ENCODE measurements around the gene P3H2. TPM values are rescaled to one million over a fixed set of nuclear protein-coding genes. Genes with fewer than 3 reads are reported as not detected.

Gene P3H2
- total RNA-seq, 1 experiment from 2014 or later: 82.2 TPM

- Histone ChIP-seq H3K4me1 (ENCODE audit: control insufficient read depth, insufficient read depth, low read length) (peaks cover 11% of the 10 kb centered on the region; the same call in 1 of the 2 replicates), H3K9me3 (ENCODE audit: control insufficient read depth, insufficient read depth, low read depth, low read length) (no peaks in the 10 kb centered on the region), H3K36me3 (ENCODE audit: control insufficient read depth, insufficient read depth, low read length) (no peaks in the 10 kb centered on the region), H3K4me3 (ENCODE audit: low read depth in 2 of 2, low read length in 2 of 2) (no peak overlapping the region), H3K27me3 (ENCODE audit: control insufficient read depth, insufficient read depth, low read length) (no peaks in the 10 kb centered on the region), H3K27ac (ENCODE audit: low read length) (no peak overlapping the region)
- ATAC-seq (no peak), DNase-seq (ENCODE audit: low read depth, low spot score) (no peak)
- POLR2A ChIA-PET: no interaction called here
- no TSS peak for BruUV-seq (replicated peaks)
- intact Hi-C loops (cut with micrococcal nuclease; ENCODE audit: unreplicated experiment) (no loop called here), in situ Hi-C loops (cut with HindIII; ENCODE audit: low pct_unique_long_range_greater_than_20kb, low sequenced_read_pairs) (loop anchor here (10.0 kb wide), 1 partner anchor 236 kb away; no protein-coding TSS in a partner anchor)
- TF ChIP-seq SIN3A (IDR thresholded peaks at IDR 0.05; ENCODE audit: borderline replicate concordance, insufficient read depth, low read depth, low read length) (no peak), REST (IDR thresholded peaks at IDR 0.05; ENCODE audit: insufficient read depth in 1 of 2, low read depth in 2 of 2, low read length in 1 of 2) (no peak), TCF7L2 (IDR thresholded peaks at IDR 0.05; ENCODE audit: low read depth, low read length) (no peak), POLR2AphosphoS5 (IDR thresholded peaks at IDR 0.05; ENCODE audit: low read depth, low read length) (no peak)
- TF ChIP-seq, protein P1, sequence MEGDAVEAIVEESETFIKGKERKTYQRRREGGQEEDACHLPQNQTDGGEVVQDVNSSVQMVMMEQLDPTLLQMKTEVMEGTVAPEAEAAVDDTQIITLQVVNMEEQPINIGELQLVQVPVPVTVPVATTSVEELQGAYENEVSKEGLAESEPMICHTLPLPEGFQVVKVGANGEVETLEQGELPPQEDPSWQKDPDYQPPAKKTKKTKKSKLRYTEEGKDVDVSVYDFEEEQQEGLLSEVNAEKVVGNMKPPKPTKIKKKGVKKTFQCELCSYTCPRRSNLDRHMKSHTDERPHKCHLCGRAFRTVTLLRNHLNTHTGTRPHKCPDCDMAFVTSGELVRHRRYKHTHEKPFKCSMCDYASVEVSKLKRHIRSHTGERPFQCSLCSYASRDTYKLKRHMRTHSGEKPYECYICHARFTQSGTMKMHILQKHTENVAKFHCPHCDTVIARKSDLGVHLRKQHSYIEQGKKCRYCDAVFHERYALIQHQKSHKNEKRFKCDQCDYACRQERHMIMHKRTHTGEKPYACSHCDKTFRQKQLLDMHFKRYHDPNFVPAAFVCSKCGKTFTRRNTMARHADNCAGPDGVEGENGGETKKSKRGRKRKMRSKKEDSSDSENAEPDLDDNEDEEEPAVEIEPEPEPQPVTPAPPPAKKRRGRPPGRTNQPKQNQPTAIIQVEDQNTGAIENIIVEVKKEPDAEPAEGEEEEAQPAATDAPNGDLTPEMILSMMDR (IDR thresholded peaks at IDR 0.05): no peak
- CTCF ChIA-PET: no interaction called here
Measured at GRCh38 chr3:189978753-189979152, 141.9 kb downstream of the P3H2 start.

- TF ChIP-seq TCF7L2 (IDR thresholded peaks at IDR 0.05; ENCODE audit: low read depth, low read length) (no peak), POLR2AphosphoS5 (IDR thresholded peaks at IDR 0.05; ENCODE audit: low read depth, low read length) (no peak), REST (IDR thresholded peaks at IDR 0.05; ENCODE audit: insufficient read depth in 1 of 2, low read depth in 2 of 2, low read length in 1 of 2) (no peak), SIN3A (IDR thresholded peaks at IDR 0.05; ENCODE audit: borderline replicate concordance, insufficient read depth, low read depth, low read length) (no peak)
- TF ChIP-seq, protein P1 (IDR thresholded peaks at IDR 0.05): no peak
- H3K4me3 ChIP-seq (ENCODE audit: low read depth in 2 of 2, low read length in 2 of 2): no peak overlapping the region
- intact Hi-C loops (cut with micrococcal nuclease; ENCODE audit: unreplicated experiment) (no loop called here), in situ Hi-C loops (cut with HindIII; ENCODE audit: low pct_unique_long_range_greater_than_20kb, low sequenced_read_pairs) (loop anchor here (10.0 kb wide), 1 partner anchor 238 kb away; no protein-coding TSS in a partner anchor)
- H3K9me3 ChIP-seq (ENCODE audit: control insufficient read depth, insufficient read depth, low read depth, low read length): no peaks in the 10 kb centered on the region
- POLR2A ChIA-PET: no interaction called here
- H3K36me3 ChIP-seq (ENCODE audit: control insufficient read depth, insufficient read depth, low read length): no peaks in the 10 kb centered on the region
- no peak for ATAC-seq
- no peaks in the 10 kb centered on the region for H3K27me3 ChIP-seq (ENCODE audit: control insufficient read depth, insufficient read depth, low read length)
- no peak for DNase-seq (ENCODE audit: low read depth, low spot score)
- CTCF ChIA-PET: no interaction called here
- H3K27ac ChIP-seq (ENCODE audit: low read length): no peak overlapping the region
- H3K4me1 ChIP-seq (ENCODE audit: control insufficient read depth, insufficient read depth, low read length): peaks cover 7% of the 10 kb centered on the region; the same call in 1 of the 2 replicates
- no TSS peak for BruUV-seq (replicated peaks)
Measured at GRCh38 chr3:189977174-189977573, 143.5 kb downstream of the P3H2 start.

Measured in Panc1 (cell line).